ENCODE data around the gene GFRA1. TPM values are rescaled to one million over a fixed set of nuclear protein-coding genes. Genes with fewer than 3 reads are reported as not detected.

Gene GFRA1
- polyA plus RNA-seq, 1 of the 3 experiments (the other 2 are of a cell fraction): 1.6 TPM

- Histone ChIP-seq H3K9ac (no peak overlapping the region), H2AFZ (ENCODE audit: low read depth) (no peak overlapping the region), H3K79me2 (ENCODE audit: insufficient read depth) (no peaks in the 10 kb centered on the region), H3K4me1 (ENCODE audit: control insufficient read depth in 1 of 2, insufficient read depth in 2 of 2, low read depth in 1 of 2, low read length in 1 of 2) (no peaks in the 10 kb centered on the region), H3K36me3 (replicated peaks in 1 of 2; ENCODE audit: control insufficient read depth in 1 of 2, insufficient read depth in 2 of 2, low read length in 1 of 2) (no peaks in the 10 kb centered on the region), H3K9me3 (no peaks in the 10 kb centered on the region), H3K4me3 (ENCODE audit: low read depth in 2 of 2, low read length in 1 of 2) (no peak overlapping the region), H3K27ac (ENCODE audit: low read depth in 2 of 2, low read length in 1 of 2) (no peak overlapping the region), H3K27me3 (ENCODE audit: insufficient read depth) (no peaks in the 10 kb centered on the region), H3K9me2 (no peaks in the 10 kb centered on the region), H3K4me2 (no peak overlapping the region), H4K20me1 (ENCODE audit: insufficient read depth) (no peaks in the 10 kb centered on the region), H3F3A (replicated peaks; ENCODE audit: insufficient read depth) (no peaks in the 10 kb centered on the region)
- ChIA-PET CTCF (interaction anchor here (1.2 kb wide), 1 partner anchor 11 kb away, joined by 3 read pairs; no protein-coding TSS in a partner anchor), POLR2A (no interaction called here)
- no peak for DNase-seq
- WGBS (ENCODE audit: low lambda C conversion rate): 21% methylated on average over 3 of the region's 3 CpGs
- TF ChIP-seq MXI1 (IDR thresholded peaks at IDR 0.05; ENCODE audit: low read depth, low read length) (no peak), TCF12 (IDR thresholded peaks at IDR 0.05) (no peak), RXRA (IDR thresholded peaks at IDR 0.05; ENCODE audit: borderline replicate concordance, low read depth) (no peak), IRF3 (IDR thresholded peaks at IDR 0.05; ENCODE audit: low read depth, low read length) (no peak), SIN3A (IDR thresholded peaks at IDR 0.05; ENCODE audit: borderline replicate concordance, low read depth, low read length) (no peak), EP300 (IDR thresholded peaks at IDR 0.05; ENCODE audit: borderline replicate concordance in 1 of 2, low read depth in 1 of 2, low read length in 1 of 2) (no peak), RCOR1 (IDR thresholded peaks at IDR 0.05; ENCODE audit: low read length) (no peak), FOXJ3 (CRISPR knock-in tag; IDR thresholded peaks at IDR 0.05) (no peak), TAF1 (IDR thresholded peaks at IDR 0.05; ENCODE audit: borderline replicate concordance, low read depth, low read length) (no peak), MAX (IDR thresholded peaks at IDR 0.05; ENCODE audit: low read depth) (no peak)
- TF ChIP-seq, protein P1, sequence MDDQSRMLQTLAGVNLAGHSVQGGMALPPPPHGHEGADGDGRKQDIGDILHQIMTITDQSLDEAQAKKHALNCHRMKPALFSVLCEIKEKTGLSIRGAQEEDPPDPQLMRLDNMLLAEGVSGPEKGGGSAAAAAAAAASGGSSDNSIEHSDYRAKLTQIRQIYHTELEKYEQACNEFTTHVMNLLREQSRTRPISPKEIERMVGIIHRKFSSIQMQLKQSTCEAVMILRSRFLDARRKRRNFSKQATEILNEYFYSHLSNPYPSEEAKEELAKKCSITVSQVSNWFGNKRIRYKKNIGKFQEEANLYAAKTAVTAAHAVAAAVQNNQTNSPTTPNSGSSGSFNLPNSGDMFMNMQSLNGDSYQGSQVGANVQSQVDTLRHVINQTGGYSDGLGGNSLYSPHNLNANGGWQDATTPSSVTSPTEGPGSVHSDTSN (IDR thresholded peaks at IDR 0.05): no peak
Measured at GRCh38 chr10:116221053-116221452, 52.0 kb downstream of the GFRA1 start.

GRCh38 chr10:116216676-116217075 is 56.3 kb downstream of the GFRA1 start:
- WGBS (ENCODE audit: low lambda C conversion rate): 30% methylated on average over 3 of the region's 3 CpGs
- ChIA-PET POLR2A (no interaction called here), CTCF (interaction anchor here (1.1 kb wide), 1 partner anchor 375 kb away, joined by 3 read pairs; no protein-coding TSS in a partner anchor)
- H2AFZ ChIP-seq (ENCODE audit: low read depth): no peak overlapping the region
- no peak overlapping the region for H3K4me3 ChIP-seq (ENCODE audit: low read depth in 2 of 2, low read length in 1 of 2)
- no peaks in the 10 kb centered on the region for H3K9me2 ChIP-seq
- H3K27ac ChIP-seq (ENCODE audit: low read depth in 2 of 2, low read length in 1 of 2): no peak overlapping the region
- no peaks in the 10 kb centered on the region for H3K27me3 ChIP-seq (ENCODE audit: insufficient read depth)
- H3K4me2 ChIP-seq: no peak overlapping the region
- H3K36me3 ChIP-seq (replicated peaks in 1 of 2; ENCODE audit: control insufficient read depth in 1 of 2, insufficient read depth in 2 of 2, low read length in 1 of 2): no peaks in the 10 kb centered on the region
- H4K20me1 ChIP-seq (ENCODE audit: insufficient read depth): no peaks in the 10 kb centered on the region
- no peaks in the 10 kb centered on the region for H3K4me1 ChIP-seq (ENCODE audit: control insufficient read depth in 1 of 2, insufficient read depth in 2 of 2, low read depth in 1 of 2, low read length in 1 of 2)
- H3K9me3 ChIP-seq: no peaks in the 10 kb centered on the region
- no peaks in the 10 kb centered on the region for H3K79me2 ChIP-seq (ENCODE audit: insufficient read depth)
- DNase-seq: no peak
- H3K9ac ChIP-seq: no peak overlapping the region
- no peak for TF ChIP-seq RFX5 (IDR thresholded peaks at IDR 0.05; ENCODE audit: low read length)
- no peak for TF ChIP-seq GABPA (IDR thresholded peaks at IDR 0.05; ENCODE audit: low read depth)
- no peak for TF ChIP-seq JUND (IDR thresholded peaks at IDR 0.05)
- no peak for TF ChIP-seq FOXM1 (IDR thresholded peaks at IDR 0.05; ENCODE audit: low read depth)
- no peak for TF ChIP-seq FOSL2 (IDR thresholded peaks at IDR 0.05; ENCODE audit: borderline replicate concordance, low read depth)
- TF ChIP-seq TEAD4 (IDR thresholded peaks at IDR 0.05; ENCODE audit: borderline replicate concordance, insufficient read depth): no peak
- no peaks in the 10 kb centered on the region for H3F3A ChIP-seq (replicated peaks; ENCODE audit: insufficient read depth)

Data from SK-N-SH (cell line).